ENCODE data around the gene HOXA3. TPM values are rescaled to one million over a fixed set of nuclear protein-coding genes. Genes with fewer than 3 reads are reported as not detected.

HOXA3 gene
- total and polyA plus RNA-seq, 9 of the 15 experiments (the other 6 are each of a cell fraction or from before 2014, with no cell fraction given), result 0.04 to 0.13 TPM; not detected in 7

- TF ChIP-seq ZBTB1 (CRISPR knock-in tag; IDR thresholded peaks at IDR 0.05; ENCODE audit: borderline replicate concordance, low read depth) (no peak), NFYB (IDR thresholded peaks at IDR 0.05; ENCODE audit: extremely low read depth, insufficient read length) (no peak), MBD2 (IDR thresholded peaks at IDR 0.05; ENCODE audit: borderline replicate concordance, low read depth) (no peak), DPF2 (IDR thresholded peaks at IDR 0.05) (no peak)
Measured at GRCh38 chr7:27143950-27144780, 8.2 kb downstream of the HOXA3 start (continued).

- H3K9me1 ChIP-seq (ENCODE audit: control insufficient read depth, insufficient read depth, low read length), result no peaks in the 10 kb centered on the region
- intact Hi-C loops (cut with micrococcal nuclease) (no loop called here), in situ Hi-C loops (cut with MboI) (loop anchor here (10.0 kb wide), 1 partner anchor 288 kb away; no protein-coding TSS in a partner anchor)
- no peak for DNase-seq (ENCODE audit: extremely low read depth in 1 of 4, low spot score in 3 of 4)
- FAIRE-seq, result no peak
- H3K9me3 ChIP-seq (replicated peaks; ENCODE audit: control insufficient read depth, insufficient read depth, low read depth, low read length), result no peaks in the 10 kb centered on the region
- WGBS (ENCODE audit: insufficient coverage, low coverage, missing lambda C conversion rate), result 65% methylated on average over 72 of the region's 86 CpGs
- H3K9ac ChIP-seq (ENCODE audit: insufficient read depth in 1 of 2, low read depth in 2 of 2, low read length in 2 of 2), result no peak within 1 kb of the TSS
- H3K36me3 ChIP-seq (ENCODE audit: control insufficient read depth, insufficient read depth, low read length), result no peaks in the 10 kb centered on the region
- no TSS peak for BruUV-seq (replicated peaks)
- H2AFZ ChIP-seq (ENCODE audit: low read depth, low read length), result no peak within 1 kb of the TSS
- no peak within 1 kb of the TSS for H3K4me3 ChIP-seq
- peaks cover 30 to 87% of the 10 kb centered on the region in 2 experiments for H3K27me3 ChIP-seq (ENCODE audit: control insufficient read depth in 2 of 2, insufficient read depth in 2 of 2, low read length in 2 of 2)
- no peak within 1 kb of the TSS for H3K27ac ChIP-seq (ENCODE audit: extremely low read depth, low read depth, low read length)
- H4K20me1 ChIP-seq (replicated peaks; ENCODE audit: control insufficient read depth, insufficient read depth, low read length), result no peaks in the 10 kb centered on the region
- H3K4me2 ChIP-seq (ENCODE audit: insufficient read depth, low read length), result no peak within 1 kb of the TSS
- H3K79me2 ChIP-seq (ENCODE audit: control insufficient read depth, insufficient read depth, low read length), result no peaks in the 10 kb centered on the region
- peaks cover 0 to 20% of the 10 kb centered on the region in 2 experiments; a peak in 2 of 5 replicates for H3K4me1 ChIP-seq (replicated peaks in 1 of 2; ENCODE audit: control insufficient read depth in 2 of 2, insufficient read depth in 2 of 2, low read length in 2 of 2)
- ChIA-PET CTCF (ENCODE audit: low intra/inter-chr PET ratio) (no interaction called here), POLR2A (interaction anchor here (0.6 to 0.7 kb wide), 2 partner anchors 19 to 32 kb away, joined by 3 read pairs; no protein-coding TSS in a partner anchor)
- no peak for ATAC-seq
- TF ChIP-seq ARID1B (IDR thresholded peaks at IDR 0.05), result no peak
- no peak for TF ChIP-seq MAFF (IDR thresholded peaks at IDR 0.05; ENCODE audit: low read length)
- TF ChIP-seq RNF219 (CRISPR knock-in tag; IDR thresholded peaks at IDR 0.05), result no peak
- no peak for TF ChIP-seq ZSCAN32 (CRISPR knock-in tag; IDR thresholded peaks at IDR 0.05)
Measured at GRCh38 chr7:27143023-27143949, 9.1 kb downstream of the HOXA3 start, which contains the start of gene HOXA5. Gene HOXA5 (minus strand): TSS chr7:27143681. CDS start chr7:27143607, 74 bp downstream.

All from K562 (cell line).